Karpas-422 (cell line): Measurements from ENCODE around the gene CDKL4. TPM values are rescaled to one million over a fixed set of nuclear protein-coding genes. Genes with fewer than 3 reads are reported as not detected.

Experiments
- DNase-seq: peaks from one replicate; pipeline ENCODE4 v3.0.0-alpha.2; 2015
- H2AFZ ChIP-seq: fragments of 200-600 bp; sonication (generic); 2 replicates; pipeline ENCODE4 v1.6.1; 2014; ENCODE audit warnings: antibody characterized with exemption, low read length, mixed read lengths
- H3K27ac ChIP-seq: fragments of 200-600 bp; sonication (generic); 2 replicates; pipeline ENCODE4 v1.5.1; 2014; ENCODE audit warnings: mild to moderate bottlenecking, low read length, moderate library complexity
- H3K27me3 ChIP-seq: fragments of 200-600 bp; sonication (generic); 2 replicates; pipeline ENCODE4 v1.6.1; 2014; ENCODE audit warnings: low read length, mixed read lengths
- H3K36me3 ChIP-seq: fragments of 200-600 bp; sonication (generic); 2 replicates; pipeline ENCODE4 v1.6.1; 2014; ENCODE audit warnings: low read length, mixed read lengths; ENCODE audit not compliant: insufficient read depth
- H3K4me1 ChIP-seq: fragments of 200-600 bp; sonication (generic); 2 replicates; pipeline ENCODE4 v1.6.1; 2014; ENCODE audit warnings: mild to moderate bottlenecking, low read length, mixed read lengths
- H3K4me2 ChIP-seq: fragments of 200-600 bp; sonication (generic); 2 replicates; pipeline ENCODE4 v1.6.1; 2014; ENCODE audit warnings: low read length, low read depth, mild to moderate bottlenecking; ENCODE audit not compliant: poor library complexity, severe bottlenecking
- H3K4me3 ChIP-seq: fragments of 200-600 bp; sonication (generic); 2 replicates; pipeline ENCODE4 v1.5.1; 2014; ENCODE audit warnings: mild to moderate bottlenecking, antibody characterized with exemption, low read length, mixed read lengths
- H3K79me2 ChIP-seq: fragments of 200-600 bp; sonication (generic); 2 replicates; pipeline ENCODE4 v1.6.1; 2014; ENCODE audit warnings: mild to moderate bottlenecking, low read length, mixed read lengths
- H3K9ac ChIP-seq: fragments of 200-600 bp; sonication (generic); 2 replicates; pipeline ENCODE4 v1.6.0; 2014; ENCODE audit warnings: low read length
- H3K9me2 ChIP-seq: fragments of 200-600 bp; sonication (generic), shearing (Covaris generic); replicated peaks from 2 replicates; pipeline ENCODE4 v1.6.0; 2014; ENCODE audit warnings: mild to moderate bottlenecking, low read length, moderate library complexity; ENCODE audit not compliant: insufficient read depth
- H3K9me3 ChIP-seq: fragments of 300-700, 200-600 bp; sonication (generic); 2 replicates; pipeline ENCODE4 v1.6.1; 2014; ENCODE audit warnings: low read length, mixed read lengths
- H4K20me1 ChIP-seq: fragments of 200-600 bp; sonication (generic); 2 replicates; pipeline ENCODE4 v1.6.1; 2014; ENCODE audit warnings: mild to moderate bottlenecking, antibody characterized with exemption, low read length, low read depth; ENCODE audit not compliant: insufficient read depth
- total RNA-seq: library from RNA; depleted of rRNA; stranded (reverse); fragments of >200 nt; shearing (Covaris generic); gene quantifications from 2 replicates; pipeline ENCODE4 v1.2.3, GENCODE V29; 2014; ENCODE audit warnings: low replicate concordance; rRNA removed

The CDKL4 gene
- 14.3 TPM in 1 of 2 replicates, not detected in the other for total RNA-seq

GRCh38 chr2:39243469-39244123, at the start of gene CDKL4:
CDKL4 (minus strand) TSS chr2:39243970.
- Histone ChIP-seq H2AFZ (no peak within 1 kb of the TSS), H3K27ac (no peak within 1 kb of the TSS), H4K20me1 (no peaks in the 10 kb centered on the region), H3K36me3 (no peaks in the 10 kb centered on the region), H3K9me2 (no peaks in the 10 kb centered on the region), H3K9me3 (no peaks in the 10 kb centered on the region), H3K4me2 (peak within 1 kb of the TSS; percentile 46), H3K27me3 (no peaks in the 10 kb centered on the region), H3K9ac (no peak within 1 kb of the TSS), H3K4me3 (no peak within 1 kb of the TSS; the same call in 1 of the 2 replicates), H3K79me2 (no peaks in the 10 kb centered on the region), H3K4me1 (peaks cover 26% of the 10 kb centered on the region)
- no peak for DNase-seq

- no peak overlapping the region for H3K27ac ChIP-seq
- no peak overlapping the region for H3K4me3 ChIP-seq
- H3K4me2 ChIP-seq: no peak overlapping the region
Observed at GRCh38 chr2:39290433-39290832, 46.7 kb upstream of the CDKL4 start.

GRCh38 chr2:39289609-39290008, 45.8 kb upstream of the CDKL4 start:
- Histone ChIP-seq H3K36me3 (no peaks in the 10 kb centered on the region), H3K4me2 (no peak overlapping the region), H3K4me3 (no peak overlapping the region), H3K27me3 (no peaks in the 10 kb centered on the region), H3K9me2 (no peaks in the 10 kb centered on the region), H3K9me3 (no peaks in the 10 kb centered on the region), H3K4me1 (peaks cover 4% of the 10 kb centered on the region), H3K79me2 (no peaks in the 10 kb centered on the region), H2AFZ (no peak overlapping the region), H4K20me1 (no peaks in the 10 kb centered on the region), H3K9ac (no peak overlapping the region), H3K27ac (no peak overlapping the region)
- no peak for DNase-seq

More at GRCh38 chr2:39290433-39290832, 46.7 kb upstream of the CDKL4 start:
- Histone ChIP-seq H4K20me1 (no peaks in the 10 kb centered on the region), H3K9me3 (no peaks in the 10 kb centered on the region), H3K36me3 (no peaks in the 10 kb centered on the region), H3K4me1 (peaks cover 6% of the 10 kb centered on the region), H3K79me2 (no peaks in the 10 kb centered on the region), H3K9me2 (no peaks in the 10 kb centered on the region), H2AFZ (no peak overlapping the region), H3K9ac (no peak overlapping the region), H3K27me3 (no peaks in the 10 kb centered on the region)
- DNase-seq: no peak

DNA sequence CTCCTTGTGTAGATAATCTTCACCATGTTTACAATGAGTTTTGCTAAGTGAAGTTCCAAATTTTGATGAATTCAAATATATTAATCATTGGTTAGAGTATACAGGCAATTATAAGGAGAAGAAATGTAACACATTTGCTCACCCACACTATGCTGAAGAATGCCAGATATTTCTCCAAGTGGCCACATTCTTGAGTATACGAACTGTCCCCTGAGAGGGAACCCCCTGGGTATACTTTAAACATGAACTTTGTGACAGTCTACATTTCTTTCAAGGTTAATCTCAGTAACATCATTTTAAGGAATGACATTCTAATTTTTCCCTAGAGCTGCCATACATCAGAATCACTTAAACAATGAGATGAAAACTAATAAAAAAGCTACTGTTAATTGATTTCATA, 39.8 kb upstream of the CDKL4 start:
- H3K4me1 ChIP-seq: peaks cover 29% of the 10 kb centered on the region
- no peaks in the 10 kb centered on the region for H3K36me3 ChIP-seq
- no peak overlapping the region for H2AFZ ChIP-seq
- H3K79me2 ChIP-seq: no peaks in the 10 kb centered on the region
- no peaks in the 10 kb centered on the region for H4K20me1 ChIP-seq
- no peaks in the 10 kb centered on the region for H3K9me3 ChIP-seq
- no peak overlapping the region for H3K9ac ChIP-seq
- no peak overlapping the region for H3K4me3 ChIP-seq
- peak overlapping the region; percentile 62 for H3K27ac ChIP-seq
- H3K9me2 ChIP-seq: no peaks in the 10 kb centered on the region
- peak overlapping the region; percentile 58 for H3K4me2 ChIP-seq
- H3K27me3 ChIP-seq: no peaks in the 10 kb centered on the region
- DNase-seq: no peak

DNA sequence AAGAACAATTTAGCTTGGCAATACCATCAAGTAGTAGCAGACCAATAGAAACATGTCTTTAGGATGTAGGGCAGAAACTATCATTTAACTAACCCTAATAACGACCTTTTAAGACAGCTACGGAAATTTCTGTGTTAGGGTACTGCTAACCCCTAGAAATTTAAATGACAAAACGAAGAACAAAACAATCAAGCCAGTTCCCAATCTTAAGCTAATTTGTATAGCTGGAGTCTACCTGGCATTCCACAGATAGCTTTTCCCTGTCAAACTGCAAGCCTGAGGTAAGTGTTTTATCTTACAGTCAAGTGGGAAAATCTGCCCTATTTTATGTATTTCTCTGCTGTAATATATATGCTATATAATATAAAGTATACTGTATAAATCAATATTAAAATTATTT, 37.6 kb upstream of the CDKL4 start:
- H3K9ac ChIP-seq: no peak overlapping the region
- no peaks in the 10 kb centered on the region for H3K9me3 ChIP-seq
- H3K4me3 ChIP-seq: no peak overlapping the region
- DNase-seq: no peak
- H3K79me2 ChIP-seq: no peaks in the 10 kb centered on the region
- peaks cover 29% of the 10 kb centered on the region for H3K4me1 ChIP-seq
- H3K27ac ChIP-seq: no peak overlapping the region
- H3K4me2 ChIP-seq: no peak overlapping the region
- H2AFZ ChIP-seq: no peak overlapping the region
- no peaks in the 10 kb centered on the region for H3K36me3 ChIP-seq
- H3K9me2 ChIP-seq: no peaks in the 10 kb centered on the region
- H4K20me1 ChIP-seq: no peaks in the 10 kb centered on the region
- no peaks in the 10 kb centered on the region for H3K27me3 ChIP-seq

- Histone ChIP-seq H3K4me3 (no peak overlapping the region), H4K20me1 (no peaks in the 10 kb centered on the region), H3K79me2 (no peaks in the 10 kb centered on the region), H3K4me1 (peaks cover 7% of the 10 kb centered on the region), H3K9ac (no peak overlapping the region), H3K36me3 (no peaks in the 10 kb centered on the region), H3K4me2 (no peak overlapping the region), H3K9me3 (no peaks in the 10 kb centered on the region), H3K27me3 (no peaks in the 10 kb centered on the region), H2AFZ (no peak overlapping the region), H3K9me2 (no peaks in the 10 kb centered on the region), H3K27ac (no peak overlapping the region)
- no peak for DNase-seq
Observed at GRCh38 chr2:39275016-39275415, 31.2 kb upstream of the CDKL4 start.

DNA sequence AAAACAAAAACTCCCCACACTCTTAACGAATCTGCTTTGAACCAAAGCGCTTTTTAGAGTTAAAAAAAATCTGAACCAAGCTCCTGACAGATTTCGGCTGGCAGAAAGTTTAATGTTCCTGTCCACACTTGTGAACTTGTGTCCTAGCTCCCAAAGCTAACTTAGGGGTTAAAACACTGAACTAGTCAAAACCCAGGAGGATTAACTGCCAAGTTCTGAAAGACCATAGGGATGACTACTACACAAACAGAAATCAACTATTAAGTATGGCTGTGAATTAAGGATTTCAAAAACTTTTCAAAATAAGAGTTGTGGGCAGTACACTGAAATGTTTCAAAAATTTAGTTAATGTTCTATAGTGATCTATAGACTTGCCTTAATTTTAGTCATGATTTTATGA, 26.2 kb upstream of the CDKL4 start:
- H3K79me2 ChIP-seq: no peaks in the 10 kb centered on the region
- no peak overlapping the region for H2AFZ ChIP-seq
- no peak overlapping the region for H3K9ac ChIP-seq
- peaks cover 26% of the 10 kb centered on the region for H3K4me1 ChIP-seq
- no peaks in the 10 kb centered on the region for H3K27me3 ChIP-seq
- no peaks in the 10 kb centered on the region for H3K36me3 ChIP-seq
- H3K4me3 ChIP-seq: no peak overlapping the region
- H3K9me2 ChIP-seq: no peaks in the 10 kb centered on the region
- H3K27ac ChIP-seq: no peak overlapping the region
- DNase-seq: no peak
- no peaks in the 10 kb centered on the region for H3K9me3 ChIP-seq
- H3K4me2 ChIP-seq: no peak overlapping the region
- H4K20me1 ChIP-seq: no peaks in the 10 kb centered on the region

- H3K79me2 ChIP-seq: no peaks in the 10 kb centered on the region
- no peak overlapping the region for H2AFZ ChIP-seq
- no peak overlapping the region for H3K9ac ChIP-seq
- H3K27ac ChIP-seq: no peak overlapping the region
- DNase-seq: no peak
- no peaks in the 10 kb centered on the region for H4K20me1 ChIP-seq
- H3K9me2 ChIP-seq: no peaks in the 10 kb centered on the region
- no peak overlapping the region for H3K4me2 ChIP-seq
- peaks cover 38% of the 10 kb centered on the region for H3K4me1 ChIP-seq
- no peaks in the 10 kb centered on the region for H3K9me3 ChIP-seq
- H3K36me3 ChIP-seq: no peaks in the 10 kb centered on the region
- H3K4me3 ChIP-seq: no peak overlapping the region
- H3K27me3 ChIP-seq: no peaks in the 10 kb centered on the region
Observed at GRCh38 chr2:39266916-39267434, 23.2 kb upstream of the CDKL4 start.
